Stimulated activated CD8-positive, alpha-beta memory T cell treated with anti-CD3 and anti-CD28 coated beads, Interleukin-4, amount 100 ng/mL, for 4 hours (primary cell): ENCODE data around the gene TNRC18.
"Not testable (repeated sequence)": the region's sequence is repeated elsewhere in the genome, so short reads cannot be mapped to it uniquely, and the experiment has no call there.

Experiments
- DNase-seq, 2 donors: peaks; one replicate each; pipeline ENCODE4 v3.0.0-alpha.2; 2020; ENCODE audit warnings: low read depth in 2 of 2, low spot score in 1 of 2

Gene TNRC18

GRCh38 chr7:5350600-5351385 lies 72.8 kb downstream of the TNRC18 start:
- DNase-seq = no peak

- DNase-seq = no peak
Measured at GRCh38 chr7:5350174-5350463, 73.5 kb downstream of the TNRC18 start.

GRCh38 chr7:5349437-5350173 lies 74.0 kb downstream of the TNRC18 start:
- no peak for DNase-seq

GRCh38 chr7:5349005-5349380 lies 74.6 kb downstream of the TNRC18 start:
- DNase-seq = no peak

GRCh38 chr7:5348134-5349004 lies 75.3 kb downstream of the TNRC18 start:
- no peak for DNase-seq

- DNase-seq = no peak
Measured at GRCh38 chr7:5345671-5346070, 78.0 kb downstream of the TNRC18 start.

- DNase-seq = no peak
Measured at GRCh38 chr7:5345171-5345570, 78.5 kb downstream of the TNRC18 start.

- DNase-seq = no peak
Measured at GRCh38 chr7:5344342-5344741, 79.3 kb downstream of the TNRC18 start.

- no peak for DNase-seq
Measured at GRCh38 chr7:5343884-5344283, 79.8 kb downstream of the TNRC18 start.

- DNase-seq = no peak
Measured at GRCh38 chr7:5342631-5343030, 81.0 kb downstream of the TNRC18 start.

GRCh38 chr7:5339955-5340354 lies 83.7 kb downstream of the TNRC18 start:
- no peak for DNase-seq

- DNase-seq = no peak
Measured at GRCh38 chr7:5337047-5337446, 86.6 kb downstream of the TNRC18 start.

- no peak for DNase-seq
Measured at GRCh38 chr7:5334671-5335070, 89.0 kb downstream of the TNRC18 start.

- no peak for DNase-seq
Measured at GRCh38 chr7:5333121-5334045, 90.3 kb downstream of the TNRC18 start.

- no peak for DNase-seq
Measured at GRCh38 chr7:5332579-5332978, 91.1 kb downstream of the TNRC18 start.

GRCh38 chr7:5330288-5330687 lies 93.3 kb downstream of the TNRC18 start:
- DNase-seq = no peak

- no peak for DNase-seq
Measured at GRCh38 chr7:5324961-5325360, 98.7 kb downstream of the TNRC18 start.

- not testable (repeated sequence) for DNase-seq
Measured at GRCh38 chr7:5323800-5324781, 99.5 kb downstream of the TNRC18 start.

- no peak for DNase-seq
Measured at GRCh38 chr7:5322621-5323410, 100.8 kb downstream of the TNRC18 start.
